GM12878 (cell line): ENCODE data around the gene MAGEE1. TPM values are rescaled to one million over a fixed set of nuclear protein-coding genes. Genes with fewer than 3 reads are reported as not detected.

Experiments
- ATAC-seq: fragments of 200-7000 bp; cut with Tn5 transposase; 3 replicates; pipeline ENCODE4 v1.9.1; 2020; ENCODE audit warnings: mild to moderate bottlenecking, moderate library complexity
- BruUV-seq: library from RNA; stranded (reverse); fragments of 400-500 nt; replicated peaks from 2 replicates; lab custom pipeline; 2021; lab: Mats Ljungman, UMichigan
- CTCF ChIA-PET: fragments of 300-600 bp; sonication (Branson Sonifier 250); formaldehyde crosslinking; extraction: SDS; loops from one replicate; lab custom pipeline; 2021; ENCODE audit warnings: inconsistent platforms; lab: Yijun Ruan, JAX
- POLR2A ChIA-PET: fragments of 350-600 bp; formaldehyde crosslinking; extraction: SDS; loops from one replicate; lab custom pipeline; 2021; ENCODE audit warnings: inconsistent platforms; lab: Charles Lee
- RAD21 ChIA-PET: fragments of 300-600 bp; sonication (Branson Sonifier 250); formaldehyde crosslinking; loops from one replicate; lab custom pipeline; 2023; ENCODE audit warnings: antibody characterized with exemption; ENCODE audit not compliant: unreplicated experiment; lab: Charles Lee
- SMC1A ChIA-PET: fragments of 300-600 bp; sonication (Branson Sonifier 250); formaldehyde crosslinking; loops from one replicate; lab custom pipeline; 2023; ENCODE audit not compliant: unreplicated experiment, uncharacterized antibody; lab: Charles Lee
- DNase-seq: peaks from one replicate; pipeline ENCODE4 v3.0.0-alpha.2; 2011; ENCODE audit warnings: low read depth, low spot score
- FAIRE-seq: peaks from 3 replicates; lab custom pipeline; 2011; peaks lifted over from hg19 to GRCh38; lab: Jason Lieb, UNC
- H2AFZ ChIP-seq: 2 replicates; pipeline ENCODE4 v1.6.0; 2011; ENCODE audit warnings: low read depth, low read length, control low read depth; ENCODE audit not compliant: control insufficient read depth
- H3K27ac ChIP-seq: 2 replicates; pipeline ENCODE4 v1.5.1; 2011; ENCODE audit warnings: control low read depth; ENCODE audit not compliant: control insufficient read depth, insufficient read depth
- H3K27me3 ChIP-seq, 2 experiments: replicated peaks in 1 of 2; 2 replicates each; pipeline versions ENCODE4 v1.6.0 to v1.6.1; 2011; ENCODE audit warnings: low read length in 1 of 2; ENCODE audit not compliant: control insufficient read depth in 2 of 2, insufficient read depth in 2 of 2
- H3K36me3 ChIP-seq, 2 experiments: 2 replicates each; pipeline ENCODE4 v1.5.1; 2011; ENCODE audit warnings: low read length in 1 of 2; ENCODE audit not compliant: control insufficient read depth in 2 of 2, insufficient read depth in 2 of 2
- H3K4me1 ChIP-seq: 2 replicates; pipeline ENCODE4 v1.6.1; 2011; ENCODE audit warnings: mild to moderate bottlenecking, low read length, moderate library complexity, mixed read lengths; ENCODE audit not compliant: control insufficient read depth, insufficient read depth
- H3K4me2 ChIP-seq: 2 replicates; pipeline ENCODE4 v1.6.0; 2011; ENCODE audit warnings: control low read depth; ENCODE audit not compliant: control insufficient read depth, insufficient read depth
- H3K4me3 ChIP-seq: fragments of 200-600 bp; sonication (generic); 2 replicates; pipeline ENCODE4 v1.5.1; 2016
- H3K79me2 ChIP-seq: 2 replicates; pipeline ENCODE4 v1.6.0; 2011; ENCODE audit warnings: low read length; ENCODE audit not compliant: control insufficient read depth, insufficient read depth
- H3K9ac ChIP-seq: 2 replicates; pipeline ENCODE4 v1.8.0; 2011; ENCODE audit warnings: low read length, control low read depth, mixed read lengths; ENCODE audit not compliant: control insufficient read depth, insufficient read depth
- H3K9me3 ChIP-seq: replicated peaks from 3 replicates; pipeline ENCODE4 v1.5.1; 2011; ENCODE audit warnings: mild to moderate bottlenecking, low read length; ENCODE audit not compliant: control insufficient read depth, insufficient read depth
- H4K20me1 ChIP-seq: 2 replicates; pipeline ENCODE4 v1.6.0; 2011; ENCODE audit not compliant: control insufficient read depth, insufficient read depth
- CTCF ChIP-seq, 3 experiments: IDR thresholded peaks in 2 of 3; conservative IDR thresholded peaks in 1 of 3; 2 replicates each; pipeline ENCODE4 v1.5.1; 2011; ENCODE audit warnings: low read depth in 3 of 3, low read length in 3 of 3, mild to moderate bottlenecking in 3 of 3, control low read depth in 2 of 3, moderate library complexity in 2 of 3, inconsistent platforms in 1 of 3, mixed read lengths in 1 of 3; ENCODE audit not compliant: control insufficient read depth in 2 of 3, insufficient read depth in 1 of 3; ENCODE audit errors: extremely low read depth in 1 of 3
- EGR1 ChIP-seq, 2 experiments: IDR thresholded peaks; 1 replicate in 1 of 2; 2 replicates in 1 of 2; pipeline ENCODE4 v1.6.1; 2011 to 2012; ENCODE audit warnings: low read depth in 2 of 2, low read length in 2 of 2, borderline replicate concordance in 1 of 2, mild to moderate bottlenecking in 1 of 2, moderate library complexity in 1 of 2
- HDAC6 ChIP-seq: fragments of 200-600 bp; sonication (generic); IDR thresholded peaks from one replicate; pipeline ENCODE4 v1.8.0; 2017; ENCODE audit warnings: antibody characterized with exemption; ENCODE audit not compliant: unreplicated experiment
- IKZF2 ChIP-seq, 2 experiments: fragments of 450-650 bp; IDR thresholded peaks; 2 replicates each; pipeline ENCODE4 v1.6.1; 2017; ENCODE audit warnings: mild to moderate bottlenecking in 2 of 2, moderate library complexity in 2 of 2
- IRF3 ChIP-seq: fragments of 450-650 bp; IDR thresholded peaks from 2 replicates; pipeline ENCODE4 v1.6.1; 2014; ENCODE audit warnings: mild to moderate bottlenecking
- NFYA ChIP-seq: IDR thresholded peaks from 2 replicates; pipeline ENCODE4 v1.6.1; 2011; ENCODE audit warnings: low read depth, mild to moderate bottlenecking, low read length, improper control_type of control experiment, borderline replicate concordance
- SMC3 ChIP-seq: IDR thresholded peaks from 2 replicates; pipeline ENCODE4 v1.6.1; 2011; ENCODE audit warnings: low read length, improper control_type of control experiment, borderline replicate concordance
- WGBS: methylation state at CpG from one replicate; pipeline ENCODE4 v1.1.6; 2016; ENCODE audit warnings: low lambda C conversion rate; ENCODE audit not compliant: insufficient replicate concordance, insufficient coverage; ENCODE audit errors: missing lambda C conversion rate; 5-methylcytosine and 5-hydroxymethylcytosine counted together
- in situ Hi-C: fragments of 300-500 bp; cut with MboI; formaldehyde crosslinking; loops from 9 replicates; pipeline ENCODE4 v1.14.3; 2018; ENCODE audit warnings: mixed read lengths
- intact Hi-C: fragments of 100-400 bp; cut with micrococcal nuclease; formaldehyde crosslinking; loops from one replicate; pipeline ENCODE4 v1.14.2; 2022; ENCODE audit not compliant: unreplicated experiment
- polyA plus RNA-seq, 11 experiments: library from polyadenylated mRNA; depleted of rRNA in 4 of 11; unstranded in 6 of 11; stranded (reverse) in 5 of 11; fragments of >200 nt; fragmentation: Nextera tagmentation in 4 of 11; fragmentation: Illumina TruSeq in 1 of 11; extraction: Ambion mirVana in 4 of 11; extraction: Trizol in 1 of 11; gene quantifications; 1 replicate in 1 of 11; 2 replicates in 10 of 11; pipeline versions ENCODE4 v1.2.1 to v1.2.3, GENCODE V29; 2011 to 2016; ENCODE audit warnings: inconsistent platforms in 2 of 11, missing spikeins in 2 of 11, low read depth in 1 of 11
- total RNA-seq, 4 experiments: library from RNA; depleted of rRNA in 3 of 4; stranded (reverse); fragments of >200 nt in 3 of 4; fragmentation: Illumina TruSeq in 1 of 4; extraction: Trizol in 1 of 4; gene quantifications; 2 replicates each; pipeline versions ENCODE4 v1.2.1 to v1.2.3, GENCODE V29; 2013 to 2021

Gene MAGEE1
- total and polyA plus RNA-seq, 10 of the 15 experiments (the other 5 are each of a cell fraction or from before 2014, with no cell fraction given): 0.07 to 4.8 (median 1.0) TPM

- SMC1A ChIA-PET: no interaction called here
- intact Hi-C loops: no loop called here
- in situ Hi-C loops: no loop called here
Measured at GRCh38 chrX:76420237-76420636, 7.3 kb upstream of the MAGEE1 start.

More at GRCh38 chrX:76420237-76420636, 7.3 kb upstream of the MAGEE1 start:
- H3K9ac ChIP-seq: no peak overlapping the region
- H3K4me1 ChIP-seq: no peaks in the 10 kb centered on the region
- POLR2A ChIA-PET: no interaction called here
- H3K4me2 ChIP-seq: no peak overlapping the region
- H3K79me2 ChIP-seq: no peaks in the 10 kb centered on the region
- H3K27me3 ChIP-seq: no peaks in the 10 kb centered on the region
- CTCF ChIA-PET: no interaction called here
- FAIRE-seq (no peak), ATAC-seq (no peak)
- BruUV-seq: no TSS peak
- RAD21 ChIA-PET: no interaction called here
- H3K4me3 ChIP-seq: no peak overlapping the region
- no peak overlapping the region for H3K27ac ChIP-seq
- H3K9me3 ChIP-seq: no peaks in the 10 kb centered on the region
- no peaks in the 10 kb centered on the region for H4K20me1 ChIP-seq
- WGBS: 95% methylated on average over 1 of the region's 1 CpG
- TF ChIP-seq NFYA (no peak), EGR1 (IDR thresholded peaks at IDR 0.05; ENCODE audit: borderline replicate concordance in 1 of 2, low read depth in 2 of 2, low read length in 2 of 2) (no peak), CTCF (IDR thresholded peaks at IDR 0.05 in 2 of 3, conservative IDR thresholded peaks at IDR 0.05 in 1 of 3; ENCODE audit: control insufficient read depth in 2 of 3, extremely low read depth in 1 of 3, insufficient read depth in 1 of 3, low read depth in 3 of 3, low read length in 3 of 3) (peak in 1 of 3 experiments; percentile 11; a peak in 1 of 6 replicates), IKZF2 (IDR thresholded peaks at IDR 0.05) (no peak), IRF3 (no peak), SMC3 (no peak), HDAC6 (no peak)
- TF ChIP-seq, all 136 proteins: peak for 1
- no peaks in the 10 kb centered on the region for H3K36me3 ChIP-seq
- DNase-seq: no peak
- H2AFZ ChIP-seq: no peak overlapping the region
